ENCODE results near the gene KRTAP10-1. TPM values are rescaled to one million over a fixed set of nuclear protein-coding genes. Genes with fewer than 3 reads are reported as not detected.

The KRTAP10-1 gene
- total RNA-seq, 5 donors from 2014 or later (not counting 1 experiment from before 2014, with no cell fraction given): not detected

GRCh38 chr21:44525391-44526095 is 14.5 kb downstream of the KRTAP10-1 start:
- no peak overlapping the region for H3K4me3 Mint-ChIP-seq
- no peak overlapping the region for H3K27ac Mint-ChIP-seq
- DNase-seq: no peak
- CTCF ChIA-PET: no interaction called here
- no peaks in the 10 kb centered on the region for H3K36me3 Mint-ChIP-seq
- peaks cover 0 to 4% of the 10 kb centered on the region in 2 donors for H3K27me3 Mint-ChIP-seq
- Histone ChIP-seq H3K4me3 (ENCODE audit: control insufficient read depth in 1 of 2, extremely low read depth in 1 of 2, low read length in 1 of 2) (no peak overlapping the region), H3K27ac (ENCODE audit: low read length) (no peak overlapping the region), H3K9me3 (no peaks in the 10 kb centered on the region), H3K36me3 (ENCODE audit: control insufficient read depth in 2 of 2, extremely low read depth in 1 of 2, insufficient read depth in 1 of 2, low read length in 1 of 2) (no peaks in the 10 kb centered on the region), H3K4me1 (ENCODE audit: control insufficient read depth in 1 of 2, extremely low read depth in 1 of 2, insufficient read depth in 2 of 2, low read length in 2 of 2) (no peaks in the 10 kb centered on the region), H3K27me3 (replicated peaks in 1 of 2; ENCODE audit: control insufficient read depth in 2 of 2, extremely low read depth in 1 of 2, insufficient read depth in 2 of 2, low read length in 1 of 2) (peaks cover 0 to 16% of the 10 kb centered on the region in 2 experiments)
- no peaks in the 10 kb centered on the region for H3K4me1 Mint-ChIP-seq
- WGBS (ENCODE audit: insufficient coverage): 86% methylated on average over 17 of the region's 20 CpGs
- no peak for ATAC-seq (replicated peaks in 1 of 4)
- POLR2A ChIA-PET: interaction anchor here in 1 of 2 donors (0.5 kb wide), 1 partner anchor 197 kb away, joined by 4 read pairs; no protein-coding TSS in a partner anchor
- H3K9me3 Mint-ChIP-seq: no peaks in the 10 kb centered on the region

DNA sequence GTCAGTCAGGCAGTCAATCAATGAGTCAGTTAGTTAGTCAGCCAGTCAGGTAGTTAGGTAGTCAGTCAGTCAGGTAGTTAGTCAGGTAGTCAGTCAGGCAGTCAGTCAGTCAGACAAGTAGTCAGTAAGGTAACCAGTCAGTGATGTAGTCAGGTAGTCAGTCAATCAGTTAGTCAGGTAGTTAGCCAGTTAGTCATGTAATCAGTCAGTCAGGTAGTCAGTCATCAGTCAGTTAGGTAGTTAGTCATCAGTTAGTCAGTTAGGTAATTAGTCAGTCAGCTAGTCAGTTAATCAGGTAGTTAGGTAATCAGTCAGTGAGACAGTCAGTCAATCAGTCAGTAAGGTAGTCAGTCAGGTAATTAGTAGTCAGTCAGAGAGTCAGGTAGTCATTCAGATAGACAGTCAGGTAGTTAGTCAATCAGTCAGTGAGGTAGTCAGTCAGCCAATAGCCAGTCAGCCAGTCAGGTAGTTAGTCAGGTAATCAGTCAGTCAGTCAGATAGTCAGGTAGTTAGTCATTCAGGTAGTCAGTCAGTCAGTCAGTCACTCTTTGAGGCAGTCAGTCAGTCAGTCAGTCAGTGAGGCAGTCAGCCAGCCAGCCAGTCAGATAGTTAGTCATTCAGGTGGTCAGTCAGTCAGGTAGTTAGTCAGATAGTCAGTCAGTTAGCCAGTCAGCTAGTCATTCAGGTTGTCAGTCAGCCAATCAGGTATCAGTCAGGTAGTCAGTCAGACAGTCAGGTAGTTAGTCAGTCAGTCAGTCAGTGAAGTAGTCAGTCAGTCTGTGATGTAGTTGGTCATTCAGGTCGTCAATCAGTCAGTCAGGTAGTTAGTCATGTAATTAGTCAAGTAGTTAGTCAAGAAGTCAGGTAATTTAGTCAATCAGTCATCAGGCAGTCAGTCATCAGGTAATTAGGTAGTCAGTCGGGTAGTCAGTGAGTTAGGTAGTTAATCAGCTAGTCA is 15.3 kb downstream of the KRTAP10-1 start:
- POLR2A ChIA-PET: no interaction called here
- H3K36me3 Mint-ChIP-seq: no peaks in the 10 kb centered on the region
- no peak for ATAC-seq (replicated peaks in 1 of 4)
- Histone ChIP-seq H3K27ac (ENCODE audit: low read length) (no peak overlapping the region), H3K9me3 (no peaks in the 10 kb centered on the region), H3K4me3 (ENCODE audit: control insufficient read depth in 1 of 2, extremely low read depth in 1 of 2, low read length in 1 of 2) (no peak overlapping the region), H3K4me1 (ENCODE audit: control insufficient read depth in 1 of 2, extremely low read depth in 1 of 2, insufficient read depth in 2 of 2, low read length in 2 of 2) (no peaks in the 10 kb centered on the region), H3K36me3 (ENCODE audit: control insufficient read depth in 2 of 2, extremely low read depth in 1 of 2, insufficient read depth in 1 of 2, low read length in 1 of 2) (no peaks in the 10 kb centered on the region), H3K27me3 (replicated peaks in 1 of 2; ENCODE audit: control insufficient read depth in 2 of 2, extremely low read depth in 1 of 2, insufficient read depth in 2 of 2, low read length in 1 of 2) (peaks cover 0 to 21% of the 10 kb centered on the region in 2 experiments)
- no peaks in the 10 kb centered on the region for H3K27me3 Mint-ChIP-seq
- no peaks in the 10 kb centered on the region for H3K9me3 Mint-ChIP-seq
- 56% methylated on average over 2 of the region's 2 CpGs for WGBS (ENCODE audit: insufficient coverage)
- CTCF ChIA-PET: no interaction called here
- no peak overlapping the region for H3K27ac Mint-ChIP-seq
- no peak overlapping the region for H3K4me3 Mint-ChIP-seq
- no peak for DNase-seq
- no peaks in the 10 kb centered on the region for H3K4me1 Mint-ChIP-seq

DNA sequence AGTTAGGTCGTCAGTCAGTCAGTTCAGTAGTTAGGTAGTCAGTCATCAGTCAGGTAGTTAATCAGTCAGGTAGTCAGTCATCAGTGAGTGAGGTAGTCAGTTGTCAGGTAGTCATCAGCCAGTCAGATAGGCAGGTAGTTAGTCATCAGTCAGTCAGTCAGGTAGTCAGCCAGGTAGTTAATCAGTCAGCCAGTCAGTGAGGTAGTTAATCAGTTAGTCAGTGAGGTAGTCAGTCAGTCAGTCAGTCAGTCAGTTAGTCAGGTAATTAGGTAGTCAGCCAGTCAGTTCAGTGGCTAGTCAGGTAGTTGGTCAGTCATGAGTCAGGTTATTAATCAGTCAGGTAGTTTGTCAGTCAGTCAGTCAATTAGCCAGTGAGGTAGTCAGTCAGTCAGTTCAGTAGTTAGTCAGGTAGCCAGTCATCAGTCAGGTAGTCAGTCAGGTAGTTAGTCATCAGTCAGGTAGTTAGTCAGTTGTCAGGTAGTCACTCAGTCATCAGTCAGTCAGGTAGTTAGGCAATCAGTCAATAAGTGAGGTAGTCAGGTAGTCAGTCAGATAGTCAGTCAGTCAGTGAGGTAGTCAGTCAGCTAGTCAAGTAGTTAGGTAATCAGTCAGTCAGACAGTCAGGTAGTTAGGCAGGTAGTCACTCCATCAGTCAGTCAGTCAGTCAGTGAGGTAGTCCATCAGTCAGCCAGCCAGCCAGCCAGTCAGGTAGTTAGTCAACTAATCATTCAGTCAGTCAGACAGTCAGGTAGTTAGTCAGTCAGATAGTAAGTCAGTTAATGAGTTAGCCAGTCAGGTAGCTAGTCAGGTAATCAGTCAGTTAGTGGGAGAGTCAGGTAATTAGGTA is 16.2 kb downstream of the KRTAP10-1 start:
- H3K36me3 Mint-ChIP-seq: no peaks in the 10 kb centered on the region
- Histone ChIP-seq H3K27me3 (replicated peaks in 1 of 2; ENCODE audit: control insufficient read depth in 2 of 2, extremely low read depth in 1 of 2, insufficient read depth in 2 of 2, low read length in 1 of 2) (peaks cover 0 to 26% of the 10 kb centered on the region in 2 experiments), H3K4me3 (ENCODE audit: control insufficient read depth in 1 of 2, extremely low read depth in 1 of 2, low read length in 1 of 2) (no peak overlapping the region), H3K4me1 (ENCODE audit: control insufficient read depth in 1 of 2, extremely low read depth in 1 of 2, insufficient read depth in 2 of 2, low read length in 2 of 2) (no peaks in the 10 kb centered on the region), H3K36me3 (ENCODE audit: control insufficient read depth in 2 of 2, extremely low read depth in 1 of 2, insufficient read depth in 1 of 2, low read length in 1 of 2) (no peaks in the 10 kb centered on the region), H3K27ac (ENCODE audit: low read length) (no peak overlapping the region), H3K9me3 (no peaks in the 10 kb centered on the region)
- H3K27ac Mint-ChIP-seq: no peak overlapping the region
- POLR2A ChIA-PET: no interaction called here
- ATAC-seq (replicated peaks in 1 of 4) (no peak), DNase-seq (no peak)
- no peaks in the 10 kb centered on the region for H3K9me3 Mint-ChIP-seq
- WGBS (ENCODE audit: insufficient coverage): 69% methylated on average over 1 of the region's 1 CpG
- H3K27me3 Mint-ChIP-seq: no peaks in the 10 kb centered on the region
- CTCF ChIA-PET: no interaction called here
- H3K4me3 Mint-ChIP-seq: no peak overlapping the region
- H3K4me1 Mint-ChIP-seq: no peaks in the 10 kb centered on the region

- CTCF ChIA-PET: no interaction called here
- Histone ChIP-seq H3K36me3 (ENCODE audit: control insufficient read depth in 2 of 2, extremely low read depth in 1 of 2, insufficient read depth in 1 of 2, low read length in 1 of 2) (no peaks in the 10 kb centered on the region), H3K9me3 (no peaks in the 10 kb centered on the region), H3K4me1 (ENCODE audit: control insufficient read depth in 1 of 2, extremely low read depth in 1 of 2, insufficient read depth in 2 of 2, low read length in 2 of 2) (no peaks in the 10 kb centered on the region), H3K27me3 (replicated peaks in 1 of 2; ENCODE audit: control insufficient read depth in 2 of 2, extremely low read depth in 1 of 2, insufficient read depth in 2 of 2, low read length in 1 of 2) (peaks cover 0 to 20% of the 10 kb centered on the region in 2 experiments), H3K27ac (ENCODE audit: low read length) (no peak overlapping the region), H3K4me3 (ENCODE audit: control insufficient read depth in 1 of 2, extremely low read depth in 1 of 2, low read length in 1 of 2) (no peak overlapping the region)
- H3K4me3 Mint-ChIP-seq: no peak overlapping the region
- H3K4me1 Mint-ChIP-seq: no peaks in the 10 kb centered on the region
- ATAC-seq (replicated peaks in 1 of 4) (no peak), DNase-seq (no peak)
- no peak overlapping the region for H3K27ac Mint-ChIP-seq
- H3K9me3 Mint-ChIP-seq: no peaks in the 10 kb centered on the region
- H3K36me3 Mint-ChIP-seq: no peaks in the 10 kb centered on the region
- no peaks in the 10 kb centered on the region for H3K27me3 Mint-ChIP-seq
- POLR2A ChIA-PET: no interaction called here
- 86% methylated on average over 1 of the region's 1 CpG for WGBS (ENCODE audit: insufficient coverage)
Observed at GRCh38 chr21:44522753-44523204, 17.2 kb downstream of the KRTAP10-1 start.

DNA sequence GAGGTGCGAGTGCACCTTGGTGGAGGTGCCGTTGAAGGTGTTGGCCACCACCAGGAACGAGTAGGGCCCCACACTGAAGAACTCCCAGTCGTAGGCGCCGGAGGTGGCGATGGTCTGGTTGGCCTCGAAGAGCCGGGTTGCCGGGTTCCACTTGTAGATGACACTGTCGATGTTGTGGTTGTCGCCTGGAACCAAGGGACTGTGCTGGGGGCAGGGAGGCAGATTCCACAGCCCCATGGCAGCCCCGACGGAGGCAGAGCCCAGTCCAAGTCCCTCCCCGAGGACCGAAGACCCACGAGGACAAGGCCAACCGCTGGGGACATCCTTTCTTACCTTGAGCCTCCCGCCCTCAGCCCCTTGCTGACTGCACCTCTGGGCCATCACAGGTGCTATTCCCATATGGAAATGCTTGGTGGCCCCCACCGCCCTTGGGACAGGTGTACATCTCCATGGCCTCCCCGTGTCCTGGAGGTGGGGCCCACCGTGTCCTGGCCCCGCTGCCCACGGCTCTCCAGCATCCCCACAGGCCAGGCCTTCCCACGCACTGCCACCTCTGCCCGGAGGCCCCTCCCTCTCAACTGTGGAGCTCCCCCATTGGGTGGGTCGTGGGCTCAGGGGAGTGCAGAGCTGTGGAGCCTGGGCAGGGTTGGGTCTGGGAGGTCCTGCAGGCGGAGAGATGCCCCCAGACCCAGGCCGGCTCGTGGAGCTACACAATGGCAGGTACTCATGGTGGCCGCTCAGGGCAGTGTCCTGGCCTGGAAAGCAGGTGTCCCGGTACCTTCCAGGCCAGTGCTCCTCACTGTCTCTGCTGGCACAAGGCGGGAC is 17.9 kb downstream of the KRTAP10-1 start:
- Mint-ChIP-seq H3K9me3 (no peaks in the 10 kb centered on the region), H3K4me3 (no peak overlapping the region), H3K4me1 (no peaks in the 10 kb centered on the region), H3K36me3 (no peaks in the 10 kb centered on the region), H3K27me3 (no peaks in the 10 kb centered on the region), H3K27ac (no peak overlapping the region)
- ATAC-seq (replicated peaks in 1 of 4) (no peak), DNase-seq (no peak)
- peaks cover 0 to 20% of the 10 kb centered on the region in 2 experiments for H3K27me3 ChIP-seq (replicated peaks in 1 of 2; ENCODE audit: control insufficient read depth in 2 of 2, extremely low read depth in 1 of 2, insufficient read depth in 2 of 2, low read length in 1 of 2)
- no peaks in the 10 kb centered on the region for H3K4me1 ChIP-seq (ENCODE audit: control insufficient read depth in 1 of 2, extremely low read depth in 1 of 2, insufficient read depth in 2 of 2, low read length in 2 of 2)
- H3K4me3 ChIP-seq (ENCODE audit: control insufficient read depth in 1 of 2, extremely low read depth in 1 of 2, low read length in 1 of 2): no peak overlapping the region
- POLR2A ChIA-PET: no interaction called here
- H3K36me3 ChIP-seq (ENCODE audit: control insufficient read depth in 2 of 2, extremely low read depth in 1 of 2, insufficient read depth in 1 of 2, low read length in 1 of 2): no peaks in the 10 kb centered on the region
- CTCF ChIA-PET: no interaction called here
- no peak overlapping the region for H3K27ac ChIP-seq (ENCODE audit: low read length)
- H3K9me3 ChIP-seq: no peaks in the 10 kb centered on the region
- 91% methylated on average over 32 of the region's 33 CpGs for WGBS (ENCODE audit: insufficient coverage)
